PC-9 (cell line): ENCODE results near the gene SCN1B.

Experiments used
- EZH2 ChIP-seq: fragments of 200-600 bp; sonication (generic); IDR thresholded peaks from 2 replicates; pipeline ENCODE4 v1.8.0; 2017; ENCODE audit warnings: antibody characterized with exemption, low read depth
- TF ChIP-seq, protein P1 (sequence below): fragments of 200-600 bp; sonication (generic); conservative IDR thresholded peaks from 2 replicates; pipeline ENCODE4 v1.6.1; 2017; ENCODE audit warnings: mixed run types, antibody characterized with exemption, mild to moderate bottlenecking, moderate library complexity

DNA sequence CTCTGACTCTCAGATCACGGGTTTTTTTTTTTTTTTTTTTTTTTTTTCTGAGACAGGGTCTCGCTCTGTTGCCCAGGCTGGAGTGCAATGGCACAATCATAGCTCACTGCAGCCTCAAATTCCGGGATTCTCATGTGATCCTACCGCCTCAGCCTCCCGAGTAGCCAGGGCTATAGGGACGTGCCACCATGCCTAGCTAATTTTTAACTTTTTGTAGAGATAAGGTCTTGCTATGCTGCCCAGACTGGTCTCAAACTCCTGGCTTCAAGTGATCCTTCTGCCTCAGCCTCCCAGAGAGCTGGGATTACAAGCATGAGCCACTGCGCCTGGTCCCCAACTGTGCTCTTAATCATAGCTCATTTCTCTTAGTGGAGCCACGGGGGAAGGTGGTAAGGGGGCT, 34.7 kb upstream of the SCN1B start:
- TF ChIP-seq, protein P1, sequence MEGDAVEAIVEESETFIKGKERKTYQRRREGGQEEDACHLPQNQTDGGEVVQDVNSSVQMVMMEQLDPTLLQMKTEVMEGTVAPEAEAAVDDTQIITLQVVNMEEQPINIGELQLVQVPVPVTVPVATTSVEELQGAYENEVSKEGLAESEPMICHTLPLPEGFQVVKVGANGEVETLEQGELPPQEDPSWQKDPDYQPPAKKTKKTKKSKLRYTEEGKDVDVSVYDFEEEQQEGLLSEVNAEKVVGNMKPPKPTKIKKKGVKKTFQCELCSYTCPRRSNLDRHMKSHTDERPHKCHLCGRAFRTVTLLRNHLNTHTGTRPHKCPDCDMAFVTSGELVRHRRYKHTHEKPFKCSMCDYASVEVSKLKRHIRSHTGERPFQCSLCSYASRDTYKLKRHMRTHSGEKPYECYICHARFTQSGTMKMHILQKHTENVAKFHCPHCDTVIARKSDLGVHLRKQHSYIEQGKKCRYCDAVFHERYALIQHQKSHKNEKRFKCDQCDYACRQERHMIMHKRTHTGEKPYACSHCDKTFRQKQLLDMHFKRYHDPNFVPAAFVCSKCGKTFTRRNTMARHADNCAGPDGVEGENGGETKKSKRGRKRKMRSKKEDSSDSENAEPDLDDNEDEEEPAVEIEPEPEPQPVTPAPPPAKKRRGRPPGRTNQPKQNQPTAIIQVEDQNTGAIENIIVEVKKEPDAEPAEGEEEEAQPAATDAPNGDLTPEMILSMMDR = no peak
- TF ChIP-seq EZH2 = no peak
